ENCODE measurements around the gene IMMT. TPM values are rescaled to one million over a fixed set of nuclear protein-coding genes. Genes with fewer than 3 reads are reported as not detected.

IMMT gene
- total RNA-seq, 1 experiment from 2014 or later: 52.1 TPM

DNA sequence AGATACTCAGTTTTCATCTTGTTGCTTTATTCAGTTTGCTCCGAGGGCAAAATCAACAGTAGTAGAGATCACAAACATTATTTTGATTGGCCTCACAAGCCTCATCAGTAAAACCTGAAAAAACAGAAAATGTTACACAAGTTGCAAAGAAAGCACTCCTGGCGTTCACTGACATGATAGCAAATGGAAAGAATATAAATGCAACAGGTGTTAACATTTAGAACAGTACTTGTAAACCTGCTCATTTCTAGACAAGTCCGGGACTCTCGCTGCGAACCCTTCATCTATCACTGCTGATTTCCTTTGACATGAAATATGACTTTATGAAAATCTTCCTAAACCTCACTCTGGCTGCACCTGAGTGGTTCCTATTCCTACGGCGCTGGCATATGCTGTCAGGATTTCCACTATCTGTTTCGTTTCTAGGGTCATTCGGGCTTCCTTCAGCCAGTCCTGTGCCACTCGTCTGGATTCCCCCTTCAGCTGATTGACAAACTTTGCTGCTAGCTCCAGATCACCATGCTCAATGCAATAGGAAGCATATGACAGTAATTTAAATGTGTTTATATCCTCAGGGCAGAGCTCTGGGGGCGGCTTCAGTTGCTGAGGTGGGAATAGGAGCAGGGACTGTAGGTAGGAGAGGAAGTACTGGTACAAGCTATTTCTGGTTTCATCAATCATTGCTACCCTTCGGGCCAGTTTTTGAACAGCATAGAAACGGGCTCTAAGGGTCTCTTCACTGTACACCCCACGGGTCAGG is 51.2 kb downstream of the IMMT start:
- no peak for DNase-seq (ENCODE audit: low spot score)

DNA sequence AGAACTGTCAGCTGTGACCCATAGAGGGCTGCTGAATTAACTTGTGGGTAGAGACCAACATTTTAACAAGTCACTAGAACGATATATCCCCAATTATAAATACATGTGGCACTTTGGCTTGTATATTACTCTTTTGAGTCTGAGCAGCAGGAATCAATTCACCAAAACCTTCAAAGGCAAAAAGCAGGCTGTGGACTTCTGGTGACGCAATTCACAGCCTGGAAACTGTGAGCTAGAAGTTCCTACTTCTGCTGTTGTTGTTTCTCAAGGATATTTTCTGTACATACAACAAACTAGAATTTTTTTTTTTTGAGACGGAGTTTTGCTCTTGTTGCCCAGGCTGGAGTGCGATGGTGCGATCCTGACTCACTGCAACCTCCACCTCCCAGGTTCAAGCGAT is 52.0 kb downstream of the IMMT start:
- no peak for DNase-seq (ENCODE audit: low spot score)

DNA sequence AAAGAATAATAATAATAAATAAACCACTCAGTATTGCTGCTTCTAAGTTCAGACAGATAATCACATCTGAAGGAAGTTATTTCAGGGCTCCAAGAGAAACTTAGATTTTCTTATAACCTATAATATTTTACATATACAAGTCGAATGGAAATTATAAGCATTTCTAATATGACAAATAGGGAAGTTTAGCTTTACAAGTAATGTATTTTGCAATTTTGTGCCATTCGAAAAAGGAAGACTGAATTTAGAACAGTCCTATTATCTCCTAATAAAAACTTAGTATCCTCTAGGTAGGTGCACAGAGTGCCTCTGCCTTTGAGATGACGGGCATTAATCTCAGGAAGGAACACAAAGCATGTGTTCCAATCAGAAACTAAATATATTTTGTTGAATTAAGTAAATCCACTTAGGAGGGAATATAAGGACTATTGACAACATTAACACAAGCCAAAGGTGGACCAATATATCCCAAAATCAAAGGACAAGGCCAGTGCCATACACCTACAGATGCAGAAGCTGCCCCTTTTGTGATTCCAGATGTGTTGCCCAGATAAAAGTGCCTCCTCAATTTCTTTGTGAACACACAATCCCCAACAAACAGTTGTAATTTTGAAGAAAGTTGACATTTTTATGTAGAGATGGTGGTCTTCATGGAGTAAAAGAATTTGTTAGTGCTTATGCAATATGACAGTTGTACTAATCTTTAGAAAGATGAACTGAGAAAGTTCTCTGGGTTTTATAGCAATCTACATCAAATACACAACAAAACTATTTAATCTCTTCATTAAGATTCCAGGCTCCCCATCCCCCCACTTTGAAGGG is 52.6 kb downstream of the IMMT start:
- no peak for DNase-seq (ENCODE audit: low spot score)

DNA sequence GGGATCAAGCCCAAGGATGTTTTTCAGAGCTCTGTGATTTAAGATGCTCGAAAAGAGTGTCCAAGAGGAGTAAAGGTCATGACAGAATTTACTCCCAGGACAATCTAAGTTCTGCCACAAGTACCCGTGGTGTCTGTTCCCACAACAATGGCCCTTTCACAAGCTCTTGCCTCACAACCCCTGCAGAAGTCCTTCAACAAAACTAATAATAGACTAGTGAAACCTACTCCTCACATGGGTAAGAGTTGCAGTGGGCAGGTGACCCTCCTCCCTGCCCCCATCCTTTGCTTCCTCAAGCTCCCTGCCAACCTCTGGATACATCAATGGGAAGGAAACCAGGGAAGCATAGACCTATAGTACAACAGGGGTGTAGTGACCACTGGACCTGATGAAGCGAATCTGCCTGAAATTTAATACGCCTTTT is 54.3 kb downstream of the IMMT start:
- no peak for DNase-seq (ENCODE audit: low spot score)

DNA sequence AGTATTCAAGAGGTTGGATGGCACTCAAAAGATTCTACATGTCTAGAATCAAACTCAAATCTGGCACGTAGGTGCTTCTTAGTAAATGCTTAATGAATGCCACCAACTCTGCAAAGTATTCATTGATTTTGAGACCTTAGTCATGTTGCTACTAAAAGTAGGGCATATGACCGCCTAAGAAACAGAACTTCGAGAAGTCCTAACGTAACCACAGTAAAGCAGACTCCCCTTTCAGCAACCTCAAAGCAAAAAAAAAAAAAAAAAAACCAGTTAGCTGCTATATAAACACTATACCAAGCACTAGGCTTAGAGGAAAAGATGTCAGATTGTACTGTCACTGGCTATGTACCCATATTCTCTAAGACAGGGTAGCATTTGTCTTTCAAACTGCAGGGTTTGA is 55.3 kb downstream of the IMMT start:
- no peak for DNase-seq (ENCODE audit: low spot score)

DNA sequence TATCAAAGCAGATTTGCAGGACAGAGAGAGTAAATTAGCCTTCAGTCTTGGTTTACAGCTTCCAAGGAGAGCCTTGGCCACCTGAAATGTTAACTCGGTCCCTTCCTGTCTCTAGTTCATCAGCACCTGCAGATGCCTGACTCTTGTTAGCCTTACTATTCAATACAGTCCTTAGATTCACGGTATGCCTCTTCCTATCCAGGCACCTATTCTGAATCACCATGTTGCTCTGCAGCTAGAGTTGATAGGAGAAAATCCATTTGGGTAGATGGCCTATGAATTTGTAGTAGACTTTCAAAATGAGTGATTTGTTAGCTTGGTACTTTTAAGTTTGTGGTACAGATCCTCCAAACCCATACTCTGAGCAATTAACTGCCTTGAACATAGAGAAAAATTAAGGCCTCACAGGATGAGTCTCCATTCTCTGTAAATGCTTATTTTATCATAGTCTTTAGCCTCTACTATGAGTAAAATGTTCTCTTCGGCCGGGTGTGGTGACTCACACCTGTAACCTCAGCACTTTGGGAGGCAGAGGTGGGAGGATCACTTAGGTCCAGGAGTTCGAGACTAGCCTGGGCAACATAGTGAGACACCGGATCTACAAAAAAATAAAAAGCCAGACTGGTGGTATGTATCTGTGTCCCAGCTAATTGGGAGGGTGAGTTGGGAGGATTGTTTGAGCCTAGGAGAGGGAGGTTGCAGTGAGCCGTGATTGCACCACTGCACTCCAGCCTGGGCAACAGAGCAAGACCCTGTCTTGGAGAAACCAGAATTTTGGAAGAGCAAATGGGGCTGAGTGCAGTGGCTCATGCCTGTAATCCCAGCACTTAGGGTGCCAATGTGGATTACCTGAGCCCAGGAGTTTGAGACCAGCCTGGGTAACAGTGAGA is 56.3 kb downstream of the IMMT start:
- DNase-seq (ENCODE audit: low spot score): no peak

DNA sequence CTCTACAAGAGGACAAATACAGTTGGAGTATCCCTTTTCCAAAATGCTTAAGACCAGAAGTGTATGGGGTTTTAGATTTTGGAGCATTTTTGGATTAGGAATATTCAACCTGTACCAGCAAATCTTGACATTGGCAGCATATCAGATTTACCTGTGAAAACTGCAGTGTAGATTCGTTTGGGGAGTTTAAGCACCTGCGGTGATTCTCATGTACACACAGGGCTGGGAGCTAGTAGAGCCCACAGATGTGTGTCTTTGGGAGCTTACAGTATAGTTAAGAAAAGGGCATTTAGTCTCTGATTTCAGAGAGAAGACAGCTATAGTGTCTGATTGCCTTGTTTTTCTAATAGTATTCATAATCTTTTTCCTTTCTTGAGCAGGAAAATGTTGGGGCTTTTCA is 59.1 kb downstream of the IMMT start:
- no peak for DNase-seq (ENCODE audit: low spot score)

DNA sequence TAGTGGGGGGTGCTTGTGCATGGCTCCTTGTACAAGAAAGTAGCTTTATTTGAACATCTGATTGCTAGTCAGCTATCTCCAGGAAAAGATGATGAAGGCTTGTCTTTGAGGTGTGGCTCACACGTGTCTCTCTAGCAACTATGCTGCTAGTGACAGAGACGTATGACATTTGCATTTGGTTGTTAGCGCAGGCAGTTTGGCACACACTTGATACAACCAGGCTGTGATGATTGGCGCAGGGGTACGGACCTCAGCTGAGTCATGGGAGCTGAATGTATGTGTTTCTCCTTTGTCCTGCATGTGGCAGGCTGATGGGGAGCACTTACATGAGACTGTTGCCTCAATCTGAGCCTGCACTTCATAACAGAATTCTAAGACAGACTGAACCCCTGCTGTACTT is 59.6 kb downstream of the IMMT start:
- no peak for DNase-seq (ENCODE audit: low spot score)

DNA sequence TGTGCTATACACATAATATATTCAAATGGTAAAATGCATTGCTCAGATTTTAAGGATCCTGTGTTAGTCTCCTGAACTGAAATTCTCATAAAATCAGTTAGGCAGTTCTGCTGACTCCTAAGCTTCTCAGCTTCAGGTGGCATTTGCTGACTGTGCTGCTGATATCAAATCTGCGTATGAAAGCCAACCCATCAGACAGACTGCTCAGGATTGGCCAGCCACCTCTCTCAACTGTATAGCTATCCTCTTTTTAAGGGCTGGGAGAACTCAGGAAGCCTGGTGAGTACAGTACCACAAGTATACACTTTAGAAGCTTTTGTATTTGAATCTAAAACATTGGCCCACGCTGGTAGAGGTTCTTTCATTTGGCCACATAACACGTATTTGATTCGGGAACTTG is 60.6 kb downstream of the IMMT start:
- DNase-seq (ENCODE audit: low spot score): no peak

DNA sequence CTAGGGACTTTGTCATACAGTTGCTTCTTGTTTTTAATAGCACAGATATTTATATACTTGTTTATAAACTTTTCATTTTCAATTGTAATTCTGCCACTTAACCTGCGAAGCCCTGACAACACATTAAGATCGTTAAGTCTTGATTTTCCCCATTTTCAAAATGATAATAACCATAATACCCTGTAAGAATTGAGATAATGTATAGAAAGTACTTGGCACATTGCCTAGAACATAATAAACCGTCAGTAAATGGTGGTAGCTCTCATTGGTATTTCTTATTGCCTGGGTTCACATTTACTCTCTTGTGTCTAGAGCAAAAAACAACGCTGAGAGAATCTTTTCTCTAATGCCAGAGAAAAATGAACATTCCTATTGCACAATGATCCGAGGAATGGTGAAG is 70.6 kb downstream of the IMMT start:
- DNase-seq (ENCODE audit: low spot score): no peak

DNA sequence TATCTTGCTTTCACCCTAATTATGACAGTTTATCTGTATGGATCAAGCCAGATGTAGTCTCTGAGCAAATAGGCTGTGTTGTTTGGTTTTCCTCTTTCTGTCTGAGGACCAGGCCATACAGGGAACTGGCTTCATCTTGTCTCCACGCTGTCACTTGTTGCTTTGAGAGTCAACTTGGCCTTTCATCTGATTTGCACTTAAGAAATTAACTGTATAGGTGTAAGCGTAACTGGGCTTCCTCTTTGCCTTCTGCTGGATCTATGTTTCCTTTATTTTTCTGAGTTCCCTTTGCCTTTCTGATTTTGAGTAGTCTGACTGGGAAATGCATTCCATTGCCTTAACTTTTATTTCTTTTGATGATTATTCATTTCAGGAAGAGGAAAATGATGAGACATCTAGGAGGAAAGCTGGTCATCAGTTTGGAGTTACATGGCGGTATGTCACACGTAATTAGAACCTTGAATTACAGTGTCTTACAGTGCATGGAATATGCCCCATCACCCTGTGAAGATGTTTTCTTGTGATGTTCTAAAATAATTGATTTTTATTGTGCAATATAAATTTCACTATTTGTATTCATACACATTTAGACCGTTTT is 71.8 kb downstream of the IMMT start:
- DNase-seq (ENCODE audit: low spot score): no peak

DNA sequence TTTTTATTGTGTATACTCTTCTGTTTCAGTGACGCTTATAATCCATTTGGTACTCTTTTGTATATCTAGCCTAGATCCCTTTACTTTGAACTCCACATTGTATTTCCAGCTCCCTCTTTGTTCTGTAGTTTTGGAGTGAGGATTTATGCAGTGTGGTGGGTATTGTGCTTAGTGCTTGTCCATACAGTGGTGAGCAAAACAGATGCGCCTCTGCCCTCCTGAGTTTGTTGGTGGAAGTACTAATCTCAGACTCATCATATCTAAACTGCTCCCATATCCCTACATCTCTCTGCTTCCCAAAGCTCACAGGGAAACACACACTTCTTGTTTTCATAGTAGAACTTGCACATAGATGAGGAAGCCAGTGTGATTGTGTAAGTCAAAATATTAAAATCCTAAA is 77.1 kb downstream of the IMMT start:
- no peak for DNase-seq (ENCODE audit: low spot score)

DNA sequence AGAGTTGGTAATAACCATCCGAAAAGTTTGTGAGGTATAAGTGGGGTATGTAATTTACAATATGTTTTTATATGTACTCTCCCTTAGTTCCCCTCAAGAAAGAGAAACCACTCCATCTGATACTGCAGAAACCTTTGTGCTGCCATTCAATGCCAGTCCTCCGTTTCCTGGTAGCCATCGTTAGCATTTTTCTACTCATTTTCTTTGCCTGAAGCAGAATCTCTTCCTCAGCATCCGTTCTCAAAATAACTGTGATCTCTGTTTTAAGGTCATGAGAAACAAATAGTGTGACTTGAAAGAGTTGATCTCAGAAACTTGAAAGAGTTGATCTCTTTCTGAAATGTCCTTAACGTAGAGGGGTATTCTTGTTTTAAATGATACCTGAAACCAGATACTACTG is 88.2 kb downstream of the IMMT start:
- no peak for DNase-seq (ENCODE audit: low spot score)

DNA sequence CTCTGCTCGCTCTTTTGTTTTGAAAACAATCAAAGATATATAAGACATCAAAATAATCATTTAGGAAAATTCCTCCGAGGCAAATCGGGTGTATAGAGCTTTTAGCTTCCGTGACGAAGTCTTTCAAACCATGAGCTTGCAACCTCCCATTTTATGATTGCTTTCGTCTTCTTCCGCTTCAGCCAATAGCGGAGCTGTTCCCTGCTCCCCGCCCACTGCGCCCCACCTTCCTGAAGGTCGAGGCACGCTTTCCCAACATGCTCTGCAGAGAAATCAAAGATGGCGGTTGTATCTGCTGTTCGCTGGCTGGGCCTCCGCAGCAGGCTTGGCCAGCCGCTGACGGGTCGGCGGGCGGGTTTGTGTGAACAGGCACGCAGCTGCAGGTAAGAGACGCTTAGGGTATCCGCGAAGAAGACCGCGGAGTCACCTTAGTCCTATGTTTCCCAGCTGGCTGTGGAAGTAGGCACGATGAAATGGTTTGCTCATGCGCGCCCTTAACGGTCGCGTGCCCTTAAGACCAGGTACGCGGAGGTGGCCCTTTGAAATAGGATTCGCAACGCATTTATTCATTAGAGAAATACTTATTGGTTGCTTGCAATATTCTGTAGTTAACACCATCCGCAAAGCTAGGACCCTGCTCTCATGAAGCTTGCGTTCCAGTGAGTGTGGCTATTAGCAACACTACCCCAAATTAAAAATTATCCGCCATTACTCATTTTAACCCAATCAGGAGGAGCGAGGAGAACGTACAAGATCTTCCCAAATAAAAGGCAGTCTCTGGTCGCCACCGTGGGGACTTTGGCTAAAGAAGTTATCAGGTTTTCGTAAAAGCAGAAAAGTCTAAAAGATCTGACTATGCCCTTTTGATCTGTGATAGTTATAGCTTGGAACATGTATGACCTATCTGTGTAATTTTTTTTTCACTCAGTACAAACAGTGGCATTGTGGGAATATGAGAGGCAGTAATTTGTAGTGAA is 89.0 kb downstream of the IMMT start, which contains the start of gene PTCD3:
TSS of gene PTCD3 (plus strand) at position 267 of the 977 bp plus-strand sequence. CDS start at position 280, 13 bp downstream.
- DNase-seq (ENCODE audit: low spot score): peak; percentile 95

DNA sequence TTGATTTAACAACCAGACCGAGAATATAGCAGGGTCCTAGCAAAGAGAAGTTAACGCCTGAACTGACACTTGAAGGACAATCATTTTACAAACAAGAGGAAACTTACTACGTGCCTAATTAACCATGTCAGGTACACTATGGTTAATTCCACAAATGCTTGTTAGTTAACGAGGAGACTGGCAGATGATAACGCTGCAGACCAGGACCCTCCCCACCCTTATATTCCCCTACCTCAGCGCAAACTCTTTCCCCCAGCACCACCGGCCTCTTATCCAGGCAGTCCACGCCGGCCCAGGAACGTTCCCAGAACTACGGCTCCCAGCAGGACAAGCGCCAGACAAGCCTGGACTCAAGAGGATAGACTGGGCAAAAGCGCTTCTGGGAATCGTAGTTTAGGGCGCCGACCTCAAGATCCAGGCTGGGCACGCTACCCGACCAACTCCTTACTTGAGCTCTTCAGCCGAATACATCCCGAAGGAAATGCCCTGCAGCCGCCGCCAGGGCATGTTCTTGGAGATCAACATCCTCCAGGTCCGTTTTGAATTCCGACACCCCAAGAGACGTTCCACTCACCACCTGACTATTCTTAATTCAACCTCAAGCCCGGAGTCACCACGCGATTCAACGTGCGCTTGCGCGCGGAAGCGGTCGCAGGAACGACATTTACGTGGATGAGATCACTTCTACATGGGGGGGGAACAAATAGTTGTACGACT is 89.9 kb downstream of the IMMT start, which contains the start of gene POLR1A:
TSS of gene POLR1A (minus strand) at position 635 of the 717 bp plus-strand sequence. CDS start at position 525, 110 bp downstream.
- DNase-seq (ENCODE audit: low spot score): peak; percentile 94

DNA sequence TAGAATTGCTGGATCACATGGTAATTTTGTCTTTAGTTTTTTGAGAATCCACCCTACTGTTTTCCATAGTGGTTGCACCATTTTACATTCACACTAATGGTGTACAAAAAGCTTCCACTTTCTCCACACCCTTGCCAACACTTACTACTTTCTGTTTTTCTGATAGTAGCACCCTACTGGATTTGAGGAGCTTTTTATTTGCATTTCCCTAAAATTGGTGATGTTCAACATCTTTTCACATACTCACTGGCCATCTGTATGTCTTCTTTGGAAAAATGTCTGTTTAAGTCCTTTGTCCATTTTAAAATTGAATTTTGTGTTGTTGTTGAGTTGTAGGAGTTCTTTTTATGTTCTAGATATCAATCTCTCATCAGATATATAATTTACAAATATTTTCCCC is 93.1 kb downstream of the IMMT start:
- DNase-seq (ENCODE audit: low spot score): no peak

DNA sequence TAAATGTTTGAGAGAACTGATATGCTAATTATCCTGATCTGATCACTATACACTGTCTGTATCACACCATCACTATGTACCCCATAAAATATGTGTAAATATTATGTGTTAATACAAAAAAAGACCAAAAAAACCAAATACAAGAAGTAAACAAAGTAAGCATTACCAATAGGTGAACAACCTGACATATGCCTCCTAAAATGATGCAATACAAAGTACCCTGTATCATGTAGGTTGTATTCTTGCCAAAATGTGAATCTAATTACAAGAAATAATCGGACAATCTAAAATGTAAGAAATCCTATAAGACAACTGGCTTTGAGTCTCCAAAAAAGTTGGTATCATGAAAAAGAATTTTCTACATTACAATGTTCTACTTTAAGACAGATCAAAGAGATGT is 97.3 kb downstream of the IMMT start:
- DNase-seq (ENCODE audit: low spot score): no peak

DNA sequence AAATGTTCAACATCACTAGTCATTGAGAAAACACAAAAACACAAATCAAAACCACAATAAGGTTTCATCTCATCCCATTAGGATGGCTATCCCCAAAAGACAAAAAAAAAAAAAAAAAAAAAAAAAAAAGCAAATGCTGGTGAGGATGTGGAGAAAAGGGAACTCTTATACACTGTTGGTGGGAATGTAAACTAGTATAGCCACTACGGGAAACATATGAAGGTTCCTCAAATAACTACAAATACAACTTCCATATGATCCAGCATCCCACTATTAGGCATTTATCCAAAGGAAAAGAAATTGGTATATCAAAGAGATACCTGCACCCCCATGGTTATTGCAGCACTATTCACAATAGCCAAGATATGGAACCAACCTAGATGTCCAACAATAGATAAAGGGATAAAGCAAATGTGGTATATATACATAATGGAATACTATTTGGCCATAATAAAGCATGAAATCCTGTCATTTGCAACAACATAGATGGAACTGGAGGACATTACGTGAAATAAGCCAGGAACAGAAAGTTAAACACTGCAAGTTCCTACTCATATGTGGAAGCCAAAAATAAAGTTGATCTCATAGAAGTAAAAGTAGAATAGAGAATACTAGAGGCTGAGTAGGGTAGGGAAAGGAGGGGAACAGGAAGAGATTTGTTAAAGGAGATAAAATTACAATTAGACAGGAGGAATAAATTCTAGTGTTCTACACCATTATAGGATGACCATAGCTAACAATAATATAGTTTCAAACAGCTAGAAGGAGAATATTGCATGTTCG is 98.0 kb downstream of the IMMT start:
- DNase-seq (ENCODE audit: low spot score): no peak

DNA sequence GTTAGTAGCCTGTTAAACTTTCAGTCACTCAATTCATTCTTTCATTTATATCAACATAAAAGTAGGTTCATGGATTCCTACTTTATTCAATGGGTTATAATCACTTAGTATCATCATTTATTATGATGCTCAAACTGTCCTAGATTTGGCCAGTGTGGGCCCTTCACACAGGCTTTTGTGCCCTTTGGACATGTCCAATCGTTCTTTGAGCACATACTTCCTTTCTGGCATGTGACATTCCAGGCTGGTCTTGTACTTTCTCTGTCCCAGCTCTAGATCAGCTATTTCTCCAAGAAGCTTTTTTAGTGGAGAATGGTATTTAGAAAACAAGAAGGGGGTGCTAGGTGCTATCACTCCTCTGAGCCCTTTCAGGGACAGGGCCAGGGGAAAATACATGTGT is 101.0 kb downstream of the IMMT start:
- no peak for DNase-seq (ENCODE audit: low spot score)

All from HT-29 (cell line).